Fibroblast of gingiva (primary cell): ENCODE data around the gene SMURF1.
"Not testable (repeated sequence)": the region's sequence is repeated elsewhere in the genome, so short reads cannot be mapped to it uniquely, and the experiment has no call there.

Source experiments
- DNase-seq: peaks from one replicate; pipeline ENCODE4 v3.0.0-alpha.2; 2011; ENCODE audit warnings: low read depth

The SMURF1 gene

GRCh38 chr7:99143853-99144672 is at the start of gene SMURF1:
Gene SMURF1 (minus strand): TSS chr7:99144108. CDS start chr7:99143780, 328 bp downstream.
- DNase-seq = peak; percentile 68

GRCh38 chr7:99191869-99192596 is 48.1 kb upstream of the SMURF1 start:
- no peak for DNase-seq

GRCh38 chr7:99190359-99191009 is 46.6 kb upstream of the SMURF1 start:
- no peak for DNase-seq

GRCh38 chr7:99189222-99189621 is 45.3 kb upstream of the SMURF1 start:
- DNase-seq = no peak

- no peak for DNase-seq
These were observed 44.3 kb upstream of the SMURF1 start for GRCh38 chr7:99188221-99188620.

- DNase-seq = no peak
These were observed 40.8 kb upstream of the SMURF1 start for GRCh38 chr7:99184532-99185218.

GRCh38 chr7:99180067-99180650 is 36.3 kb upstream of the SMURF1 start:
- DNase-seq = no peak

- DNase-seq = no peak
These were observed 33.3 kb upstream of the SMURF1 start for GRCh38 chr7:99177165-99177564.

- no peak for DNase-seq
These were observed 29.9 kb upstream of the SMURF1 start for GRCh38 chr7:99173787-99174186.

GRCh38 chr7:99171731-99172130 is 27.8 kb upstream of the SMURF1 start:
- no peak for DNase-seq

- no peak for DNase-seq
These were observed 26.8 kb upstream of the SMURF1 start for GRCh38 chr7:99170730-99171074.

- no peak for DNase-seq
These were observed 26.3 kb upstream of the SMURF1 start for GRCh38 chr7:99170065-99170729.

GRCh38 chr7:99167072-99167471 is 23.2 kb upstream of the SMURF1 start:
- DNase-seq = no peak

GRCh38 chr7:99165816-99166215 is 21.9 kb upstream of the SMURF1 start:
- DNase-seq = no peak

- not testable (repeated sequence) for DNase-seq
These were observed 19.8 kb upstream of the SMURF1 start for GRCh38 chr7:99163669-99164068.

GRCh38 chr7:99156649-99157048 is 12.7 kb upstream of the SMURF1 start:
- no peak for DNase-seq

- no peak for DNase-seq
These were observed 11.3 kb upstream of the SMURF1 start for GRCh38 chr7:99155211-99155610.

- no peak for DNase-seq
These were observed 3.1 kb upstream of the SMURF1 start for GRCh38 chr7:99146979-99147378.

GRCh38 chr7:99143521-99143852 is 421 bp downstream of the SMURF1 start:
- DNase-seq = no peak

- DNase-seq = peak; percentile 95
These were observed 984 bp downstream of the SMURF1 start for GRCh38 chr7:99142727-99143520.
